Amniotic stem cell (primary cell): Measurements from ENCODE around the gene ABL1.
"Not testable (repeated sequence)": the region's sequence is repeated elsewhere in the genome, so short reads cannot be mapped to it uniquely, and the experiment has no call there.

Source experiments
- DNase-seq: peaks from one replicate; lab custom pipeline; 2025; lab: John Stamatoyannopoulos, UW

The ABL1 gene

DNA sequence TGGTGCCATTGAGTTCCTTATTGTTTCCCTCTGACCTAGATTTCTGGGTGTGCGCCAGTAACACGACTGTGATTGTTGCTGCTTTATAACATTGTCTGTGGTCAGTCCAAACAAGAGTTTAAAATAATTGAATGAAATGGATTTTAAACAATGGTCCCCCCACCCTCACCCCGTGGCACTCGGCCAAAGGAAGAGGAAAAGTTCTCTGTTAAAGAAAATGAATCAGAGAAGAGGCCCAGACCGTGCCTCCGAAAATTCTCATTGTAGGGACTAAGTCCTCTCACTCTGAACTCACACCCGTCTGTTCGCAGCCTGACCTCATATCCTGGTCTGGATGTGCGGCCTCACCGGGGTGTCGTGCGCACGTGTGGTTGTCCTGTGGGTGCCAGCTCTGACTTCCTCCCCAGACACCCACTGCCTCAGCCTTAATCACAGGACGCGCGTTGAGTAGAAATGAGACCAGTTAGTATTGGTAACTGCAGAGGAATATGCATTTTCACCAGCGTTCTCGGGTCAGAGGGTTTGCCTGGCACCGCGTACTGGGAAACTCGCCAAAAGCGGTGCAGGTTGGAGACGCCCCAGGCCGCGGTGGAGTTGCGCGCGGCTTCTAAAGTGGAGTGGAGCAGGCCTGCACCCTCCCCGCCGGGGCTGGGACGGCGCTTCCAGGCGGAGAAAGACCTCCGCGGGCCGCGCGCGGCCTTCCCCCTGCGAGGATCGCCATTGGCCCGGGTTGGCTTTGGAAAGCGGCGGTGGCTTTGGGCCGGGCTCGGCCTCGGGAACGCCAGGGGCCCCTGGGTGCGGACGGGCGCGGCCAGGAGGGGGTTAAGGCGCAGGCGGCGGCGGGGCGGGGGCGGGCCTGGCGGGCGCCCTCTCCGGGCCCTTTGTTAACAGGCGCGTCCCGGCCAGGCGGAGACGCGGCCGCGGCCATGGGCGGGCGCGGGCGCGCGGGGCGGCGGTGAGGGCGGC lies at the start of gene ABL1:
TSS of gene ABL1 (plus strand) at position 884 of the 966 bp plus-strand sequence. CDS start 193 bp downstream, outside the sequence.
- DNase-seq = peak; percentile 62

GRCh38 chr9:130785940-130786508 lies 49.0 kb upstream of the ABL1 start:
- no peak for DNase-seq

GRCh38 chr9:130786526-130786925 lies 48.5 kb upstream of the ABL1 start:
- no peak for DNase-seq

GRCh38 chr9:130789747-130790672 lies 45.0 kb upstream of the ABL1 start:
- DNase-seq = no peak

- no peak for DNase-seq
Measured at GRCh38 chr9:130791303-130791894, 43.7 kb upstream of the ABL1 start.

DNA sequence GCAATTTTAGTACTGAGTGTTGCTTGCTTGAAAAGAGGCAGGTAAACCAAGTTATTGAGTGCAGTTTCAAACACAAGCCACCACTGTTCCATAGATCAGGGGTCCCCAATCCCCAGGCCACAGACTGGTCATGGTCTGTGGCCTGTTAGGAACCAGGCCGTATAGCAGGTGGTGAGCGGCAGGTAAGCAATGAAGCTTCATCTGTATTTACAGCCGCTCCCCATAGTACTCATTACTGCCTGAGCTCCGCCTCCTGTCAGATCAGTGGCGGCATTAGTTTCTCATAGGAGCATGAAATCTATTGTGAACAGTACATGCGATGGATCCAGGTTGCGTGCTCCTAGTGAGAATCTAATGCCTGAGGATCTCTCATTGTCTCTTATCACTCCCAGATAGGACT lies 41.5 kb upstream of the ABL1 start:
- DNase-seq = no peak

- not testable (repeated sequence) for DNase-seq
Measured at GRCh38 chr9:130794021-130794420, 41.0 kb upstream of the ABL1 start.

DNA sequence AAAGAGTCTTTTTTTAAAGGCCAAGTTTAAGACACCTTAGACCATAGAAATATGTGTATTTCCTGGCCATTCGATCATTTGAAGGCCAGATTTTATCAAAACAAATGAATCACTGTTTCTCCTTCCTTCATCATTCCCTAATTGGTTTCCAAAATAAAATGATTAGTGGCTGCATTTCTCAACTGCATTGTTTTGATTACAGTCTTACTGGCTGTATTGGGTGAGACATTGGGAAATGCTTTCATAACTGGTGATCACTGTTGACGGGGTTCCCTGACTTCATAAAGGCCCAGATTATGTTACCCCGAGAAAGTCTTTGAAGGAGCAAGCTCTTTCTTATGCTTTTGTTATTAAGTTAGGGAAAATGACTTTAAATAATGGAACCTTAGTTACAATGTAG lies 40.6 kb upstream of the ABL1 start:
- DNase-seq = not testable (repeated sequence)

- DNase-seq = no peak
Measured at GRCh38 chr9:130794923-130795495, 40.0 kb upstream of the ABL1 start.

GRCh38 chr9:130803116-130803515 lies 31.9 kb upstream of the ABL1 start:
- not testable (repeated sequence) for DNase-seq

GRCh38 chr9:130805510-130806326 lies 29.3 kb upstream of the ABL1 start:
- no peak for DNase-seq

- DNase-seq = no peak
Measured at GRCh38 chr9:130806327-130806716, 28.7 kb upstream of the ABL1 start.

DNA sequence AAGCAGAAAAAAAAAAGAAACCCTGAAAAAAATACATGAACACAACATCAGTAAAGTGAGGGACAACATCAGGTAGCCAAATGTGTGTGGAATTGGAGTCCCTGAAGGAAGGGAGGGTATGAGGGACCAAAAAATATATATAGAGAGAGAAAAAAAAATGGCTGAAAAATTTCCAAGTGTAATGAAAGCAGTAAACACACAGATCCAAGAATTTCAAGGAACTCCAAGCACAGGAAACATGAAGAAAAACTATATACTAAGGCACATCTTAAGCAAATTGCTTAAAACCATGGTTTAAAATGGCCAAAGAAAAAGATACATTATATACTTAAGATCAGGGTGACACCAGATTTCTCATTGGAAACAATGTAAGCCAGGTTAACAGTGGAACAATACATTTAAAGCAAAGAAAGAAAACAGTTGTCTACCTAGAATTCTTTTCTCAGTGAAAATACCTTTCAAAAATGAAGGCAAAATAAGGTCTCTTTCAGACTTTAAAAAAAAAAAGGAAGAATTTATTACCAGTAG lies 24.4 kb upstream of the ABL1 start:
- no peak for DNase-seq

DNA sequence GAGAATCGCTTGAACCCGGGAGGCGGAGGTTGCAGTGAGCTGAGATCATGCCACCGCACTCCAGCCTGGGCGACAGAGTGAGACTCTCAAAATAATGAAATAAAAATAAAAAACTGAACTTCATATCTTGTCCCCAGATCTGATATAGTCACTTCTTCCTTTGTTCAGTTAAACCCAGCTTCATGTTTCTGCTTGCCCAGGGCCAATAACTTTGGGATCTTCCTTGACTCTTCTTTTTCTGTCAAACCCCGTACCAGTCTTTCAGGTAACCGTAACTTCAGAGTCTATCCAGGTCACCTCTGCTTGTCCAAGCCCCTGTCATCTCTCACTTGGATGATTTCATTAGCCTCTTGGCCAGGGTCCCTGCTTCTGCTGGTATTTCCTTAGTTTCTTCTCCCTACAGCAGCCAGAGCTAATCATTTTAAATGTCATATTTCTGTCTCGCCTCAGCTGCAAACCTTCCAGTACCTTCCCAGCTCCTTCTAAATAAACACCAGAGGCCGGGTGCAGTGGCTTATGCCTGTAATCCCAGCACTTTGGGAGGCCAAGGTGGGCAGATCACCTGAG lies 19.7 kb upstream of the ABL1 start:
- no peak for DNase-seq

DNA sequence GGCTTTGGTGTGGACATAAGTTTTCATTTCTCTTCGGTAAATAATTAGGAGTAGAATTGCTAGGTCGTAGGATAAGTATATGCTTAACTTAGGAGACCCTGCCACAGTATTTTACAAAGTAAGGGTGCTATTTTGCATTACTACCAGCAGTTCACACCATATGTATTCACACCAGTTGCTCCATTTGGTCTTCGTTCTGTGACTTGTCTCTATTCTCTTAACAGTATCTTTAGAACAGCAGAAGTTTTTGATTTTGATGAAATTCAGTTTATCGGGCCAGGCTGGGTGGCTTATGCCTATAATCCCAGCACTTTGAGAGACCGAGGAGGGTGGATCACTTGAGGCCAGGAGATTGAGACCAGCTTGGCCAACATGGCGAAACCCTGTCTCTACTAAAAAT lies 17.1 kb upstream of the ABL1 start:
- DNase-seq = no peak

DNA sequence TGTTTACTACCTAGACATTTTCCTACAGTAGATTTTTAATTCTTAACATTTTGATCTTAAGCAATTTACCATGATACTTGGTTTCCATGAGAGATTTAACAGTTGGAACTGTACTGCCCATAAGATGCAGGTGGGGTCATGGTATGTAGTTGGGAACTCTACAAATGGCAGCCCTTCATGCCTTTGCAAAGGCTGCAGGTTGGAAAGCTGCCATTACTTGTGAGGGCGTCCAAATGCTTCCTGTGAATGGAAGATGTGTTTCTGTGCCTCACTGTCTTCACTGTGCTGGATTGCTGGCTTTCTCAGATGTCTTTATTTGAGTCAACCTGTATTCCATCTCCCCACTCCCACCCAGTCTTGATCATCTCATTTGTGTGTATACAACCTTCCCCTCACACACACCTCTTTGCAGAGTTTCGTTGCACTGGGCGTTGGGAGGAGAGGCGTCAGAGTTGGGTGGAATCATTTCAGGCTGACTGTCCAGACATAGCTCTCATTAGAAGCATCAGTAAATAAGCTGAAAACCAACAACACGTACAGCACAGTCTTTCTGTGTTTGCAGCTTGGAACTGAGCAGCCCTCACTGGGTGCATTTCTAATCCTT lies 14.8 kb upstream of the ABL1 start:
- DNase-seq = no peak

DNA sequence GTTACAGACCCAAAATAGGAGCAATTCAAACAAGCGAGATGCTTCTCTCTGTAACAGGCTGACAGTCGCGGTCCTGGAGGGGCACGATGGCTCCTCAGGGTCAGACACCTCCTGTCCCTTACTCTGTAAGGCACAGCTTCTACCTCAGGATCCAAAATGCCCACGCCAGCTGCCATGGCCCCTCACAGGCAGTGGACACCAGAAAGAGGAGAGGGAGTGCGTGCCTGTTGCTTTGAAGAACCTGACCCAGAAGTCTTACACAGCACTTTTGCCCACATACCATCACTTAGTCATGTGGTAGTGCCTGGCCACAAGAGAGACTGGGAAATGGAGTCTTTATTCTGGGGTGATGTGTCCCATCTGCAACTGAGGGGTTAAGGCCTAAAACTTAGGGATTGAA lies 11.6 kb upstream of the ABL1 start:
- DNase-seq = no peak

GRCh38 chr9:130824079-130824478 lies 11.0 kb upstream of the ABL1 start:
- DNase-seq = no peak

- no peak for DNase-seq
Measured at GRCh38 chr9:130824643-130825350, 10.3 kb upstream of the ABL1 start.
